H9 (cell line): ENCODE results near the gene FLVCR1. TPM values are rescaled to one million over a fixed set of nuclear protein-coding genes. Genes with fewer than 3 reads are reported as not detected.

Experiments
- DNase-seq: peaks from one replicate; pipeline ENCODE4 v3.0.0-alpha.2; 2017
- H2AFZ ChIP-seq: one replicate; pipeline ENCODE4 v1.6.1; 2013; ENCODE audit warnings: mild to moderate bottlenecking, low read length, control low read depth, moderate library complexity
- H2AK5ac ChIP-seq: 2 replicates; pipeline ENCODE4 v1.6.1; 2013; ENCODE audit warnings: low read length, control low read depth, mixed read lengths; ENCODE audit not compliant: insufficient read length
- H2BK120ac ChIP-seq: one replicate; pipeline ENCODE4 v1.6.1; 2013; ENCODE audit warnings: low read depth, mild to moderate bottlenecking, low read length, control low read depth, inconsistent platforms; ENCODE audit not compliant: poor library complexity, severe bottlenecking
- H2BK12ac ChIP-seq: 2 replicates; pipeline ENCODE4 v1.6.1; 2013; ENCODE audit warnings: low read length, control low read depth, mixed read lengths, low read depth; ENCODE audit not compliant: insufficient read length
- H2BK15ac ChIP-seq: 2 replicates; pipeline ENCODE4 v1.6.1; 2013; ENCODE audit warnings: low read depth, low read length, control low read depth
- H2BK20ac ChIP-seq: one replicate; pipeline ENCODE4 v1.6.1; 2013; ENCODE audit warnings: low read depth, mild to moderate bottlenecking, low read length, control low read depth, inconsistent platforms; ENCODE audit not compliant: poor library complexity, severe bottlenecking
- H2BK5ac ChIP-seq: 2 replicates; pipeline ENCODE4 v1.6.1; 2013; ENCODE audit warnings: low read length, control low read depth, mixed read lengths; ENCODE audit not compliant: insufficient read length
- H3K14ac ChIP-seq: 2 replicates; pipeline ENCODE4 v1.6.1; 2013; ENCODE audit warnings: low read length, control low read depth; ENCODE audit not compliant: insufficient read depth
- H3K18ac ChIP-seq: 2 replicates; pipeline ENCODE4 v1.6.1; 2013; ENCODE audit warnings: low read depth, mild to moderate bottlenecking, mixed read lengths, low read length, control low read depth; ENCODE audit not compliant: insufficient read length
- H3K23ac ChIP-seq: 2 replicates; pipeline ENCODE4 v1.6.1; 2013; ENCODE audit warnings: low read length, control low read depth, mixed read lengths, low read depth; ENCODE audit not compliant: insufficient read length
- H3K23me2 ChIP-seq: 2 replicates; pipeline ENCODE4 v1.6.1; 2013; ENCODE audit warnings: low read depth, mild to moderate bottlenecking, mixed read lengths, low read length, control low read depth; ENCODE audit not compliant: insufficient read length, poor library complexity, severe bottlenecking
- H3K27ac ChIP-seq: 2 replicates; pipeline ENCODE4 v1.5.1; 2013; ENCODE audit warnings: low read length, control low read depth, mixed read lengths, low read depth; ENCODE audit not compliant: insufficient read length
- H3K27me3 ChIP-seq: 2 replicates; pipeline ENCODE4 v1.6.1; 2013; ENCODE audit warnings: low read length, control low read depth, inconsistent platforms; ENCODE audit not compliant: insufficient read depth
- H3K4ac ChIP-seq: 2 replicates; pipeline ENCODE4 v1.6.1; 2013; ENCODE audit warnings: low read depth, mild to moderate bottlenecking, control low read depth, inconsistent platforms, low read length, moderate library complexity
- H3K4me1 ChIP-seq: 2 replicates; pipeline ENCODE4 v1.6.1; 2013; ENCODE audit warnings: low read length, control low read depth, inconsistent platforms; ENCODE audit not compliant: insufficient read depth
- H3K4me2 ChIP-seq: 2 replicates; pipeline ENCODE4 v1.6.1; 2013; ENCODE audit warnings: low read length, control low read depth, mixed read lengths; ENCODE audit not compliant: insufficient read length, insufficient read depth
- H3K56ac ChIP-seq: 2 replicates; pipeline ENCODE4 v1.6.1; 2013; ENCODE audit warnings: low read depth, mild to moderate bottlenecking, mixed read lengths, low read length, control low read depth; ENCODE audit not compliant: insufficient read length
- H3K79me1 ChIP-seq: 2 replicates; pipeline ENCODE4 v1.6.1; 2013; ENCODE audit warnings: low read depth, mild to moderate bottlenecking, moderate library complexity, low read length, control low read depth, inconsistent platforms; ENCODE audit not compliant: insufficient read depth, poor library complexity, severe bottlenecking
- H3K79me2 ChIP-seq: 2 replicates; pipeline ENCODE4 v1.6.1; 2013; ENCODE audit warnings: low read length, control low read depth, inconsistent platforms; ENCODE audit not compliant: insufficient read depth
- H3K9ac ChIP-seq: 2 replicates; pipeline ENCODE4 v1.6.1; 2013; ENCODE audit warnings: low read length, control low read depth, mixed read lengths; ENCODE audit not compliant: insufficient read length; ENCODE audit errors: extremely low read depth
- H3K9me3 ChIP-seq: one replicate; pipeline ENCODE4 v1.6.1; 2013; ENCODE audit warnings: low read depth, low read length, inconsistent platforms; ENCODE audit not compliant: control insufficient read depth
- H3T11ph ChIP-seq: one replicate; pipeline ENCODE4 v1.6.1; 2013; ENCODE audit warnings: mild to moderate bottlenecking, low read length, control low read depth, inconsistent platforms
- H4K20me1 ChIP-seq: one replicate; pipeline ENCODE4 v1.6.1; 2013; ENCODE audit not compliant: control insufficient read depth, insufficient read length, insufficient read depth
- H4K5ac ChIP-seq: 2 replicates; pipeline ENCODE4 v1.6.1; 2013; ENCODE audit warnings: low read depth, mild to moderate bottlenecking, mixed read lengths, low read length, control low read depth; ENCODE audit not compliant: insufficient read length
- H4K8ac ChIP-seq: replicated peaks from 2 replicates; pipeline ENCODE4 v1.6.1; 2013; ENCODE audit warnings: low read length, control low read depth, mixed read lengths, low read depth; ENCODE audit not compliant: insufficient read length
- H4K91ac ChIP-seq: 2 replicates; pipeline ENCODE4 v1.6.1; 2013; ENCODE audit warnings: low read depth, mild to moderate bottlenecking, moderate library complexity, mixed read lengths, low read length, control low read depth; ENCODE audit not compliant: insufficient read length
- H3K27ac Mint-ChIP-seq, 3 experiments: 2 replicates in 2 of 3; 3 replicates in 1 of 3; pipeline ENCODE4 v1.8.0; 2020 to 2021; ENCODE audit warnings: mixed read lengths in 3 of 3, mild to moderate bottlenecking in 1 of 3, moderate library complexity in 1 of 3
- H3K27me3 Mint-ChIP-seq: 2 replicates; pipeline ENCODE4 v1.8.0; 2021; ENCODE audit warnings: low read depth, mild to moderate bottlenecking, moderate library complexity, mixed read lengths
- H3K36me3 Mint-ChIP-seq, 3 experiments: 2 replicates in 2 of 3; 3 replicates in 1 of 3; pipeline ENCODE4 v1.8.0; 2020 to 2021; ENCODE audit warnings: low read depth in 3 of 3, mixed read lengths in 3 of 3; ENCODE audit not compliant: insufficient read depth in 1 of 3
- H3K4me1 Mint-ChIP-seq, 2 experiments: 2 replicates each; pipeline ENCODE4 v1.8.0; 2020; ENCODE audit warnings: mixed read lengths in 2 of 2
- H3K4me3 Mint-ChIP-seq, 2 experiments: 2 replicates in 1 of 2; 3 replicates in 1 of 2; pipeline ENCODE4 v1.8.0; 2020 to 2021; ENCODE audit warnings: mild to moderate bottlenecking in 2 of 2, mixed read lengths in 2 of 2, moderate library complexity in 1 of 2
- H3K9me3 Mint-ChIP-seq, 2 experiments: 2 replicates in 1 of 2; 3 replicates in 1 of 2; pipeline ENCODE4 v1.8.0; 2020; ENCODE audit warnings: mild to moderate bottlenecking in 2 of 2, mixed read lengths in 2 of 2, moderate library complexity in 1 of 2
- WGBS: extraction: QIAGEN DNeasy Blood & Tissue Kit; methylation state at CpG from one replicate; pipeline ENCODE4 v1.1.7; 2013; ENCODE audit warnings: missing lambda C conversion rate, low lambda C conversion rate, mixed read lengths; ENCODE audit not compliant: insufficient read length; ENCODE audit errors: extremely low coverage; 5-methylcytosine and 5-hydroxymethylcytosine counted together
- total RNA-seq: library from RNA; stranded (reverse); gene quantifications from 2 replicates; pipeline ENCODE4 v1.2.1, GENCODE V29; 2021
- TF ChIP-seq, protein P1 (sequence below): fragments of 200-600 bp; sonication (generic); conservative IDR thresholded peaks from 3 replicates; pipeline ENCODE4 v1.8.0; 2021; ENCODE audit warnings: antibody characterized with exemption, mild to moderate bottlenecking

The FLVCR1 gene
- total RNA-seq, 1 experiment from 2014 or later = 55.2 TPM

DNA sequence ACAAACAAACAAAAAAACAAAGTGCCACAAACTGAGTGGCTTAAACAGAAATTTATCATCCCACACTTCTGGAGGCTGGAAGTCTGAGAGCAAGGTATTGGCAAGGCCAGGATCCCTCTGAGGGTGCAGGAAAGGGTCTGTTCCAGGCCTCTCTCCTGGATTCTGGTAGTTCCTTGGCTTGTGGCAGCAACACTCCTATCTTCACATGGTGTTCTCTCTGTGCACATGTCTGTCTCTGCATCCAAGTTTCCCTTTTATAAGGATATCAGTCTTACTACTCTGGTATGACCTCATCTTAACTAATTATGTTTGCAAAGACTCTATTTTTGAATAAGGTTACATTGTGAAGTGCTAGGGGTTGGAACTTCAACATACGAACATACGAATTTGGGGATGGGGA is 87.0 kb downstream of the FLVCR1 start:
- Histone ChIP-seq H2BK20ac (no peak overlapping the region), H3K4me1 (peaks cover 4% of the 10 kb centered on the region; the same call in 1 of the 2 replicates), H2AFZ (no peak overlapping the region), H2BK12ac (no peak overlapping the region), H3K18ac (no peak overlapping the region), H2BK5ac (no peak overlapping the region), H3K9ac (no peak overlapping the region), H3K27me3 (no peaks in the 10 kb centered on the region), H4K91ac (no peak overlapping the region), H3K56ac (no peak overlapping the region), H3K79me1 (no peaks in the 10 kb centered on the region), H3K9me3 (no peaks in the 10 kb centered on the region), H3T11ph (no peak overlapping the region), H3K4me2 (no peak overlapping the region), H2BK15ac (no peak overlapping the region), H4K8ac (no peak overlapping the region), H4K5ac (no peak overlapping the region), H3K23ac (no peak overlapping the region), H3K23me2 (peaks cover 2% of the 10 kb centered on the region), H3K27ac (no peak overlapping the region), H2BK120ac (no peak overlapping the region), H3K79me2 (no peaks in the 10 kb centered on the region), H3K4ac (no peak overlapping the region), H3K14ac (no peak overlapping the region), H4K20me1 (no peaks in the 10 kb centered on the region), H2AK5ac (no peak overlapping the region)
- Mint-ChIP-seq H3K27me3 (peaks cover 19% of the 10 kb centered on the region), H3K27ac (no peak overlapping the region), H3K9me3 (peaks cover 8 to 12% of the 10 kb centered on the region in 2 experiments; a peak in 4 of 5 replicates), H3K36me3 (peaks cover 3 to 6% (median 4%) of the 10 kb centered on the region in 3 experiments; a peak in 3 of 7 replicates), H3K4me3 (no peak overlapping the region), H3K4me1 (peaks cover 18% of the 10 kb centered on the region in 2 experiments)
- WGBS = no CpG with 5 or more reads among the region's 2 CpGs
- TF ChIP-seq, protein P1, sequence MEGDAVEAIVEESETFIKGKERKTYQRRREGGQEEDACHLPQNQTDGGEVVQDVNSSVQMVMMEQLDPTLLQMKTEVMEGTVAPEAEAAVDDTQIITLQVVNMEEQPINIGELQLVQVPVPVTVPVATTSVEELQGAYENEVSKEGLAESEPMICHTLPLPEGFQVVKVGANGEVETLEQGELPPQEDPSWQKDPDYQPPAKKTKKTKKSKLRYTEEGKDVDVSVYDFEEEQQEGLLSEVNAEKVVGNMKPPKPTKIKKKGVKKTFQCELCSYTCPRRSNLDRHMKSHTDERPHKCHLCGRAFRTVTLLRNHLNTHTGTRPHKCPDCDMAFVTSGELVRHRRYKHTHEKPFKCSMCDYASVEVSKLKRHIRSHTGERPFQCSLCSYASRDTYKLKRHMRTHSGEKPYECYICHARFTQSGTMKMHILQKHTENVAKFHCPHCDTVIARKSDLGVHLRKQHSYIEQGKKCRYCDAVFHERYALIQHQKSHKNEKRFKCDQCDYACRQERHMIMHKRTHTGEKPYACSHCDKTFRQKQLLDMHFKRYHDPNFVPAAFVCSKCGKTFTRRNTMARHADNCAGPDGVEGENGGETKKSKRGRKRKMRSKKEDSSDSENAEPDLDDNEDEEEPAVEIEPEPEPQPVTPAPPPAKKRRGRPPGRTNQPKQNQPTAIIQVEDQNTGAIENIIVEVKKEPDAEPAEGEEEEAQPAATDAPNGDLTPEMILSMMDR = no peak
- no peak for DNase-seq
